ENCODE measurements around the gene BBLN.

BBLN gene

DNA sequence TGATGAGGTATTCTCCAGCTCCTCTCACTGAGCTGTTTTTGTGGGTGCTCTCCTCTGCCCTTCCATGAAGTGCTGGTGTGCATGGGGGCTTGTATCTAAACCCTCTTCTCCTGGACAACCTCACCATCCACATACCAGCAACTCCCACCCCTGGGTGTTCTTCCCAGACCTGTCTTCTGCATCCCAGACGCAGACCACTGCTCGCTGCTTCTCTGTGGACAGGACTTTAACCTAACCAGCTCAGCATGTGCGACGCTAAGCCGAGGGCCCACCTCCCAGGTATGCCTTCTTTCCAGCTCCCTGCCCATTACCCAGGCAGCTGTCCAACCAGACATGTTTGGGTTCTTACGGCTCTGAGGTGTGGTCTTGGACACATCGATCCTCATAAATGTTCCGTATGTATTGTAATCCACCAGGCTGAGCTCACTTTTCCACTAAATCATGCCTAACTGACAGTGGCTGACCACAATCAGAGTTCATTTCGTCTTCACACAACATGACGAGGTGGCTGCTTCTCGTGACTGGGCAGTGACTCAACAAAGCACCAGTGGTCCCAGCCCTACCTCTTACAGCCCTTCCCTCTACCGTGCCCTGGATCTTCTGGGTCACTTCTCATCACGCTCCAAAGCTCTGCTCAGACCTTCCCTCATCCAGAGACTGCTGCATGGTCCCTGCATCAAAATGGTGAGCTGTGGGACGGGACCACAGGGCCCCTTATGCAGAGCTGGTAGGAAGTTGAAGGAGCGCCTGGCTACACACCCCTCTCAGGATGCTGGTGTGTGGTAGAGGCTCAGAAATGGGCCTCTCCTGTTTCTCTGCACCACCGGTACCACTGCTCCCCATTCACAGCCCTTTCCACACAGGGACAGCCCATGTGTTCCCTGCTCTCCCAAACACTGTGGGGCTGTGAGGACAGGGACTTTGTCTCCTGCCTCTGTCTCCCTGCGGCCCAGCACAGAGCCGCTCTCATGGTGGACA lies 23.0 kb upstream of the BBLN start:
- Histone ChIP-seq H3K79me2 (ENCODE audit: low read length) (no peaks in the 10 kb centered on the region), H3F3A (ENCODE audit: insufficient read depth, low read length) (no peaks in the 10 kb centered on the region), H3K4me2 (ENCODE audit: low read depth, low read length) (no peak overlapping the region), H3K9ac (ENCODE audit: low read length) (no peak overlapping the region), H3K9me2 (replicated peaks; ENCODE audit: insufficient read depth, low read length) (no peaks in the 10 kb centered on the region), H3K4me1 (ENCODE audit: low read length) (no peaks in the 10 kb centered on the region), H3K27me3 (replicated peaks; ENCODE audit: insufficient read depth, low read length) (peaks cover 37% of the 10 kb centered on the region), H3K4me3 (ENCODE audit: low read length) (no peak overlapping the region), H3K9me3 (replicated peaks; ENCODE audit: insufficient read depth, low read length) (no peaks in the 10 kb centered on the region), H3K27ac (ENCODE audit: low read length) (no peak overlapping the region), H3K36me3 (replicated peaks; ENCODE audit: insufficient read depth, low read length) (no peaks in the 10 kb centered on the region), H4K20me1 (ENCODE audit: insufficient read depth, low read length) (no peaks in the 10 kb centered on the region), H2AFZ (ENCODE audit: low read length) (no peak overlapping the region)
- no peak for DNase-seq
- TF ChIP-seq EZH2 (optimal IDR thresholded peaks at IDR 0.05; ENCODE audit: low read depth, low read length), result no peak
- no peak for TF ChIP-seq EZH2phosphoT487 (IDR thresholded peaks at IDR 0.05; ENCODE audit: low read length)
- TF ChIP-seq, protein P1, sequence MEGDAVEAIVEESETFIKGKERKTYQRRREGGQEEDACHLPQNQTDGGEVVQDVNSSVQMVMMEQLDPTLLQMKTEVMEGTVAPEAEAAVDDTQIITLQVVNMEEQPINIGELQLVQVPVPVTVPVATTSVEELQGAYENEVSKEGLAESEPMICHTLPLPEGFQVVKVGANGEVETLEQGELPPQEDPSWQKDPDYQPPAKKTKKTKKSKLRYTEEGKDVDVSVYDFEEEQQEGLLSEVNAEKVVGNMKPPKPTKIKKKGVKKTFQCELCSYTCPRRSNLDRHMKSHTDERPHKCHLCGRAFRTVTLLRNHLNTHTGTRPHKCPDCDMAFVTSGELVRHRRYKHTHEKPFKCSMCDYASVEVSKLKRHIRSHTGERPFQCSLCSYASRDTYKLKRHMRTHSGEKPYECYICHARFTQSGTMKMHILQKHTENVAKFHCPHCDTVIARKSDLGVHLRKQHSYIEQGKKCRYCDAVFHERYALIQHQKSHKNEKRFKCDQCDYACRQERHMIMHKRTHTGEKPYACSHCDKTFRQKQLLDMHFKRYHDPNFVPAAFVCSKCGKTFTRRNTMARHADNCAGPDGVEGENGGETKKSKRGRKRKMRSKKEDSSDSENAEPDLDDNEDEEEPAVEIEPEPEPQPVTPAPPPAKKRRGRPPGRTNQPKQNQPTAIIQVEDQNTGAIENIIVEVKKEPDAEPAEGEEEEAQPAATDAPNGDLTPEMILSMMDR (IDR thresholded peaks at IDR 0.05; ENCODE audit: low read length), result no peak

DNA sequence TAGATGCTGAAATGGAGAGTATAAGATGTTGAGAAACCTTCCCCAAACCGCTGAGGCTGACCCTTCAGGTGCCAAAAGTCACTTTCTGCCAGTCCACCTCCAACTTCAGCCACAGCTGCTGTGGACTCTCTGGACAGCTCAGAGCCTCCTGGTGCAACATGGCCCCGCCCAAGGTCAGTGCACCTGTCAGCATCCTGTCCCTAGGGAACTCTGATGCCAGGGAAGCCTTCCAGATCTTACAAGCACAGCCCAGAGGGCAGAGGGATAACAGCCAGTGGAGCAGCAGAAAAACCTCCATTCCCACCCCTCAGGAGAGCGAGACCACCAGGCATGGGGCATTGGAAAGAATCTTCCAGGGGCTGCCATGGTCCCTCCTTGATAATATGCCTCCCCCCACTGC lies 22.1 kb upstream of the BBLN start:
- Histone ChIP-seq H3K4me2 (ENCODE audit: low read depth, low read length) (no peak overlapping the region), H4K20me1 (ENCODE audit: insufficient read depth, low read length) (no peaks in the 10 kb centered on the region), H3K9me2 (replicated peaks; ENCODE audit: insufficient read depth, low read length) (no peaks in the 10 kb centered on the region), H3K27ac (ENCODE audit: low read length) (no peak overlapping the region), H3K9ac (ENCODE audit: low read length) (no peak overlapping the region), H3K4me3 (ENCODE audit: low read length) (no peak overlapping the region), H3K27me3 (replicated peaks; ENCODE audit: insufficient read depth, low read length) (peaks cover 29% of the 10 kb centered on the region), H3K4me1 (ENCODE audit: low read length) (no peaks in the 10 kb centered on the region), H2AFZ (ENCODE audit: low read length) (no peak overlapping the region), H3K9me3 (replicated peaks; ENCODE audit: insufficient read depth, low read length) (no peaks in the 10 kb centered on the region), H3K79me2 (ENCODE audit: low read length) (no peaks in the 10 kb centered on the region), H3F3A (ENCODE audit: insufficient read depth, low read length) (no peaks in the 10 kb centered on the region), H3K36me3 (replicated peaks; ENCODE audit: insufficient read depth, low read length) (no peaks in the 10 kb centered on the region)
- TF ChIP-seq EZH2 (optimal IDR thresholded peaks at IDR 0.05; ENCODE audit: low read depth, low read length) (no peak), EZH2phosphoT487 (IDR thresholded peaks at IDR 0.05; ENCODE audit: low read length) (no peak)
- TF ChIP-seq, protein P1 (IDR thresholded peaks at IDR 0.05; ENCODE audit: low read length), result no peak
- DNase-seq, result no peak

DNA sequence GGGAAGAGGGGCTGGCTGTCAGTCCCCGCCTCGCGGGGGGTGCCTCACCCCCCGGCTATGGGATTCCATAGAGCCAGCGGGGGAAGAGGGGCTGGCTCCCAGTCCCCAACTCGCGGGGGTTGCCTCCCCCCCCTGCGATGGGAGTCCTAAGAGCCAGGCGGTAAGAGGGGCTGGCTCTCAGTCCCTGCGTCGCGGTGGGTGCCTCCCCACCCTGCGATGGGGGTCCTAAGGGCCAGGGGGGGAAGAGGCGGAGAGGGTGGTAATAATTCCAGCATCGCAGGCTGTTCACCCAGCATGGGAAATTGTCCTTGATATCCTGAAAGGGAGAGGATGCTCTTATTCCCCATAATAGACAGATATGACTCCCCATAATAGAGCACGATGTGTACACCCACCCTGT lies 20.4 kb upstream of the BBLN start:
- no peaks in the 10 kb centered on the region for H4K20me1 ChIP-seq (ENCODE audit: insufficient read depth, low read length)
- TF ChIP-seq EZH2phosphoT487 (IDR thresholded peaks at IDR 0.05; ENCODE audit: low read length) (no peak), EZH2 (optimal IDR thresholded peaks at IDR 0.05; ENCODE audit: low read depth, low read length) (no peak)
- TF ChIP-seq, protein P1 (IDR thresholded peaks at IDR 0.05; ENCODE audit: low read length), result no peak
- H3K9ac ChIP-seq (ENCODE audit: low read length), result no peak overlapping the region
- H3K9me3 ChIP-seq (replicated peaks; ENCODE audit: insufficient read depth, low read length), result no peaks in the 10 kb centered on the region
- H3K9me2 ChIP-seq (replicated peaks; ENCODE audit: insufficient read depth, low read length), result no peaks in the 10 kb centered on the region
- no peaks in the 10 kb centered on the region for H3K79me2 ChIP-seq (ENCODE audit: low read length)
- DNase-seq, result no peak
- H3K4me3 ChIP-seq (ENCODE audit: low read length), result no peak overlapping the region
- H3K27me3 ChIP-seq (replicated peaks; ENCODE audit: insufficient read depth, low read length), result peaks cover 13% of the 10 kb centered on the region
- H3F3A ChIP-seq (ENCODE audit: insufficient read depth, low read length), result no peaks in the 10 kb centered on the region
- no peaks in the 10 kb centered on the region for H3K4me1 ChIP-seq (ENCODE audit: low read length)
- no peak overlapping the region for H2AFZ ChIP-seq (ENCODE audit: low read length)
- no peak overlapping the region for H3K27ac ChIP-seq (ENCODE audit: low read length)
- no peak overlapping the region for H3K4me2 ChIP-seq (ENCODE audit: low read depth, low read length)
- no peaks in the 10 kb centered on the region for H3K36me3 ChIP-seq (replicated peaks; ENCODE audit: insufficient read depth, low read length)

Measured in MM.1S (cell line).